Activated naive CD8-positive, alpha-beta T cell treated with anti-CD3 and anti-CD28 coated beads for 36 hours (primary cell): Measurements from ENCODE around the gene DLG2. TPM values are rescaled to one million over a fixed set of nuclear protein-coding genes. Genes with fewer than 3 reads are reported as not detected.

Source experiments
- DNase-seq: peaks from one replicate; pipeline ENCODE4 v3.0.0; 2021
- H3K27ac Mint-ChIP-seq: one replicate; pipeline ENCODE4 v1.8.0; 2022; ENCODE audit warnings: mild to moderate bottlenecking, moderate library complexity, mixed read lengths
- H3K27me3 Mint-ChIP-seq: one replicate; pipeline ENCODE4 v1.8.0; 2022; ENCODE audit warnings: mild to moderate bottlenecking, mixed read lengths
- H3K36me3 Mint-ChIP-seq: one replicate; pipeline ENCODE4 v1.8.0; 2021; ENCODE audit warnings: mild to moderate bottlenecking, mixed read lengths
- H3K4me1 Mint-ChIP-seq: one replicate; pipeline ENCODE4 v1.8.0; 2021; ENCODE audit warnings: mixed read lengths
- H3K4me3 Mint-ChIP-seq: one replicate; pipeline ENCODE4 v1.8.0; 2022; ENCODE audit warnings: mild to moderate bottlenecking, moderate library complexity, mixed read lengths
- H3K9me3 Mint-ChIP-seq: one replicate; pipeline ENCODE4 v1.8.0; 2022; ENCODE audit warnings: mixed read lengths
- total RNA-seq, 2 experiments: library from RNA; stranded (reverse); gene quantifications; one replicate each; pipeline ENCODE4 v1.2.3, GENCODE V29; 2021

DLG2 gene
- total RNA-seq, 2 experiments from 2014 or later: 1.7 to 1.9 TPM

DNA sequence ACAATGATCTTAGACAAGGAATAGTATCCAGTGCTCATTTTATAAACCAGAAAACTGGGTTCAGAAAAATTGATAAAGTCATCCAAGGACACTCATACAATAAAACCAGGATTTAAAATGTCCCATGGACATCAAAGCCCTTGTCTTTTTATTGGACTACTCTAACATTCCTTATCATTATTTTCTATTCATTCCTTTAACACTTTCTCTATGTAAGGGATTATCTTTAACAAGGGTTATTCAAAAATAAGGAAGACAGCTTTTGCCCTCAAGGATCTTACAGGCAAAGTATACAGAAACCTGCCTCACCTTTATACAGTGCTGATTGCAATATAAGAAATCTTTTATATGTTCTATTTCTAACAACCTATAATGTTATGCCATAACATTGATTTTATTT lies 790.8 kb downstream of the DLG2 start:
- Mint-ChIP-seq H3K27me3 (no peaks in the 10 kb centered on the region), H3K4me3 (no peak overlapping the region), H3K4me1 (no peaks in the 10 kb centered on the region), H3K36me3 (peaks cover 1% of the 10 kb centered on the region), H3K9me3 (peaks cover 17% of the 10 kb centered on the region), H3K27ac (no peak overlapping the region)
- DNase-seq: no peak

- Mint-ChIP-seq H3K4me1 (no peaks in the 10 kb centered on the region), H3K27ac (no peak overlapping the region), H3K9me3 (peaks cover 6% of the 10 kb centered on the region), H3K4me3 (no peak overlapping the region), H3K27me3 (no peaks in the 10 kb centered on the region), H3K36me3 (peaks cover 1% of the 10 kb centered on the region)
- no peak for DNase-seq
These were observed 793.6 kb downstream of the DLG2 start for GRCh38 chr11:84833488-84834088.

DNA sequence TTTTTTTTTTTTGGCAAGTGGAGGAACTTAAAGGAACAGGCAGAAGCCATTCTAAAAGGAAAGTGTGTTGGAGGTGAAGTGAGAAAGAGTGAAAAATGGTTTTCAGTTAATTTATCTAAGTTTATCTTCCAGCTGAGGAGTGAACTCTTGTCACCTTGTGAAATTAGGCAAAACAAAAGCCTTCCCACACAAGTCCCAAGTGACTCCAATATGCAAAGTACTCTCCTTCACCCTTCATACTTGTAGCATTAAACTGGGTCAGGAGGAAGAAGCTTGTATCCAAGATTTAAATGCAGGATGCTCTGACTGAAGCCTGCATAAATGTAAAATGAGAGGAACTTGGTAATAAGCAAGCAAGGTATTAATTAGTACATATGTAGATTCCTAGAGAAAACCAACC lies 796.8 kb downstream of the DLG2 start:
- H3K4me1 Mint-ChIP-seq: no peaks in the 10 kb centered on the region
- H3K27ac Mint-ChIP-seq: no peak overlapping the region
- H3K4me3 Mint-ChIP-seq: no peak overlapping the region
- H3K36me3 Mint-ChIP-seq: no peaks in the 10 kb centered on the region
- DNase-seq: no peak
- H3K9me3 Mint-ChIP-seq: peaks cover 4% of the 10 kb centered on the region
- no peaks in the 10 kb centered on the region for H3K27me3 Mint-ChIP-seq

GRCh38 chr11:84829162-84829561 lies 798.0 kb downstream of the DLG2 start:
- peaks cover 2% of the 10 kb centered on the region for H3K9me3 Mint-ChIP-seq
- no peak overlapping the region for H3K4me3 Mint-ChIP-seq
- H3K4me1 Mint-ChIP-seq: no peaks in the 10 kb centered on the region
- H3K27ac Mint-ChIP-seq: no peak overlapping the region
- DNase-seq: no peak
- H3K36me3 Mint-ChIP-seq: no peaks in the 10 kb centered on the region
- no peaks in the 10 kb centered on the region for H3K27me3 Mint-ChIP-seq

GRCh38 chr11:84828616-84829015 lies 798.5 kb downstream of the DLG2 start:
- Mint-ChIP-seq H3K9me3 (peaks cover 2% of the 10 kb centered on the region), H3K4me1 (no peaks in the 10 kb centered on the region), H3K36me3 (no peaks in the 10 kb centered on the region), H3K27ac (no peak overlapping the region), H3K4me3 (no peak overlapping the region), H3K27me3 (no peaks in the 10 kb centered on the region)
- no peak for DNase-seq

GRCh38 chr11:84825106-84825660 lies 802.0 kb downstream of the DLG2 start:
- no peaks in the 10 kb centered on the region for H3K27me3 Mint-ChIP-seq
- H3K36me3 Mint-ChIP-seq: no peaks in the 10 kb centered on the region
- no peak for DNase-seq
- H3K9me3 Mint-ChIP-seq: peaks cover 2% of the 10 kb centered on the region
- H3K4me1 Mint-ChIP-seq: no peaks in the 10 kb centered on the region
- H3K4me3 Mint-ChIP-seq: no peak overlapping the region
- H3K27ac Mint-ChIP-seq: no peak overlapping the region

GRCh38 chr11:84824624-84825023 lies 802.5 kb downstream of the DLG2 start:
- DNase-seq: no peak
- Mint-ChIP-seq H3K4me3 (no peak overlapping the region), H3K27me3 (no peaks in the 10 kb centered on the region), H3K4me1 (no peaks in the 10 kb centered on the region), H3K9me3 (peaks cover 2% of the 10 kb centered on the region), H3K27ac (no peak overlapping the region), H3K36me3 (no peaks in the 10 kb centered on the region)

DNA sequence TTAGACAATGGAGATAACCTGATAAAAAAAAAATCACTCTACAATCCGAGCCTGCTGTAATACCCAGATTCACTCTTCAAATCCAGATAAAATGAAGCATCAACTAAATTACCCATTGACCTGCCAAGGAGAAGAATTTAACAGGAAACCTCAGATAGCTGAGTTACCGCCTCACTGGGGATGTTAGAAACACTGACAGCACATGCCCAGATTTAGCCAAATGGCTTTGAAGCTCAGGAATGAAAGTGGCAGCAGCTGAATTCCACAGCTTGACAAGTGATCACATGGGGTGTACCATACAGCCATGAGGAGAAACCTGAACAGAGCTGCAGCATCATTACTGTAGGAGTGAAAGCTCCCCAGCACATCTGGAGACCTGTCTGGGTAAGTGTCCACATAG lies 807.6 kb downstream of the DLG2 start:
- no peaks in the 10 kb centered on the region for H3K4me1 Mint-ChIP-seq
- no peak for DNase-seq
- H3K36me3 Mint-ChIP-seq: no peaks in the 10 kb centered on the region
- no peaks in the 10 kb centered on the region for H3K27me3 Mint-ChIP-seq
- H3K27ac Mint-ChIP-seq: no peak overlapping the region
- H3K4me3 Mint-ChIP-seq: no peak overlapping the region
- H3K9me3 Mint-ChIP-seq: peaks cover 1% of the 10 kb centered on the region

- no peaks in the 10 kb centered on the region for H3K4me1 Mint-ChIP-seq
- no peak overlapping the region for H3K27ac Mint-ChIP-seq
- no peaks in the 10 kb centered on the region for H3K27me3 Mint-ChIP-seq
- H3K9me3 Mint-ChIP-seq: peaks cover 1% of the 10 kb centered on the region
- H3K4me3 Mint-ChIP-seq: no peak overlapping the region
- no peak for DNase-seq
- no peaks in the 10 kb centered on the region for H3K36me3 Mint-ChIP-seq
These were observed 808.0 kb downstream of the DLG2 start for GRCh38 chr11:84819128-84819527.

GRCh38 chr11:84817998-84818397 lies 809.1 kb downstream of the DLG2 start:
- H3K36me3 Mint-ChIP-seq: no peaks in the 10 kb centered on the region
- H3K9me3 Mint-ChIP-seq: peaks cover 1% of the 10 kb centered on the region
- H3K4me3 Mint-ChIP-seq: no peak overlapping the region
- H3K27ac Mint-ChIP-seq: no peak overlapping the region
- no peaks in the 10 kb centered on the region for H3K4me1 Mint-ChIP-seq
- no peaks in the 10 kb centered on the region for H3K27me3 Mint-ChIP-seq
- no peak for DNase-seq

DNA sequence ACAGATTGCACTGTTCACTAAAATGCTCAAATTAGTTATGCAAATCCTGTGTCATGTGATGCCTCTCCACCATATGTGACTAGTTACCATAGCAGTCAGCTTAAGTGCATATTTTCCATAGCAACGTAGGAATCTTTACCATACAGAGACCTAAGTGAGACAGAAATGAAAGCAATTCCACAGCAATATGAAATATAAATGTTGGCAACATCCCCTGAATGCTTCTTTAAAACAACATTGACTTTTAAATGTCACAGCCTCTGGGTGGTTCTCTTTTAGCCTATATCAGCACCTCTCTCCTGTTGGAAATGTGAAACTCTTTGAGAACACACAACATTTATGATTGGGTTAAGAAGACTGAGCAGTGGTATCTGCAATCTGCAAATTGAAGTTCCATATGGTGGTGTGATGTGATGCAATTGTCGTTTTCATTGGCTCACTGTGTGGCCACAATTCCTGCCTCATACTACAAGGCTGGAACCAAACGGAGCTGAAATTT lies 814.6 kb downstream of the DLG2 start:
- Mint-ChIP-seq H3K4me1 (no peaks in the 10 kb centered on the region), H3K9me3 (peaks cover 1% of the 10 kb centered on the region), H3K4me3 (no peak overlapping the region), H3K27me3 (no peaks in the 10 kb centered on the region), H3K36me3 (no peaks in the 10 kb centered on the region), H3K27ac (no peak overlapping the region)
- no peak for DNase-seq

- H3K9me3 Mint-ChIP-seq: peaks cover 17% of the 10 kb centered on the region
These were observed 820.8 kb downstream of the DLG2 start for GRCh38 chr11:84806354-84806753.

DNA sequence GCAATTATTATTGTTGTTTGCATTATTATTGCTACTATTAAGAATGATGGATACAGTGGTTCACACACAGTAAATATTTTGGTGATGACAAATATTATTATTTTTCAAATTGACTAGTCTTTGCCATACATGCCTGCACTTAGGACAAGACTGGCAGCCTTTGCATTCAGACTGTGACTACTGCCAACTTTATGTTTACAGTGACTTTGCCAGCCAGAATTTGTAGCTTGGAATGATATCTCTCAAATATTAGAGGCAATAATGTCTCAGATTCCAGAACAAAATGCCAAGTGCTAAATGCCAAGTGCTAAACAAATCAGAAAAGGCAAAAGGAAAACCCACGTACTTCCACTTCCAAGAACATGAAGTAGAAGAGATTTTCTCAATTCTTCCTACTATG lies 823.1 kb downstream of the DLG2 start:
- Mint-ChIP-seq H3K36me3 (peaks cover 2% of the 10 kb centered on the region), H3K27me3 (peaks cover 4% of the 10 kb centered on the region)

More at GRCh38 chr11:84806354-84806753, 820.8 kb downstream of the DLG2 start:
- no peak overlapping the region for H3K4me3 Mint-ChIP-seq
- H3K27ac Mint-ChIP-seq: no peak overlapping the region
- no peaks in the 10 kb centered on the region for H3K4me1 Mint-ChIP-seq
- H3K27me3 Mint-ChIP-seq: peaks cover 4% of the 10 kb centered on the region
- no peak for DNase-seq
- H3K36me3 Mint-ChIP-seq: peaks cover 2% of the 10 kb centered on the region

GRCh38 chr11:84800755-84801346 lies 826.3 kb downstream of the DLG2 start:
- Mint-ChIP-seq H3K4me1 (no peaks in the 10 kb centered on the region), H3K4me3 (no peak overlapping the region), H3K9me3 (peaks cover 22% of the 10 kb centered on the region), H3K27me3 (peaks cover 4% of the 10 kb centered on the region), H3K36me3 (no peaks in the 10 kb centered on the region), H3K27ac (no peak overlapping the region)
- DNase-seq: no peak

More for the DNA sequence above, 823.1 kb downstream of the DLG2 start:
- peaks cover 20% of the 10 kb centered on the region for H3K9me3 Mint-ChIP-seq
- no peak overlapping the region for H3K4me3 Mint-ChIP-seq
- H3K4me1 Mint-ChIP-seq: no peaks in the 10 kb centered on the region
- no peak for DNase-seq
- no peak overlapping the region for H3K27ac Mint-ChIP-seq

GRCh38 chr11:84799112-84799511 lies 828.0 kb downstream of the DLG2 start:
- Mint-ChIP-seq H3K9me3 (peaks cover 13% of the 10 kb centered on the region), H3K4me3 (no peak overlapping the region), H3K27ac (no peak overlapping the region), H3K27me3 (peaks cover 4% of the 10 kb centered on the region), H3K36me3 (no peaks in the 10 kb centered on the region), H3K4me1 (no peaks in the 10 kb centered on the region)
- no peak for DNase-seq

DNA sequence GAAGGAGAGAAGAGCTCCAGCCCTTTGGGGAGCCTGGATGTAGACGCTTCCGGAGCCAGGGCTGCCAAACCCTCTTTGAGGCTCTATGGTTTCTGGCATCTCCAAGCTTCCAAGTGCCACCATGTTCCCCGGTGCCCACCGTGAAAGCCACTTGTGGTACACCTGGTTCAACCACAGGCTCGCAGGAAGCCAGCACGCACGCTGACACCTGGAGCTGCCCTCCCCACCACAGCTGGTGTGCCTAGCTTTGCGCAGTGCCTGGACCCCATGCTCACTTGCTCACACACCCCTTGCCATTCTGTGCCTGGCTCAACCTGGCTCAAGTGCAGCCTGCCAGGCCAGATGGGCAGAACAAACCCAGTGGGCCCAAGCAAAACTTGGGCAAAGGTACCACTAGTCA lies 831.4 kb downstream of the DLG2 start:
- H3K4me3 Mint-ChIP-seq: no peak overlapping the region
- DNase-seq: no peak
- H3K27me3 Mint-ChIP-seq: peaks cover 4% of the 10 kb centered on the region
- H3K9me3 Mint-ChIP-seq: peaks cover 27% of the 10 kb centered on the region
- H3K4me1 Mint-ChIP-seq: no peaks in the 10 kb centered on the region
- no peaks in the 10 kb centered on the region for H3K36me3 Mint-ChIP-seq
- H3K27ac Mint-ChIP-seq: no peak overlapping the region
